HG03196 (cell line): ENCODE data around the gene INCENP.
"Not testable (repeated sequence)": the region's sequence is repeated elsewhere in the genome, so short reads cannot be mapped to it uniquely, and the experiment has no call there.

Experiments used
- ATAC-seq: cut with Tn5 transposase; IDR thresholded peaks from one replicate; pipeline ENCODE4 v1.9.1; 2021; ENCODE audit not compliant: unreplicated experiment

Gene INCENP

DNA sequence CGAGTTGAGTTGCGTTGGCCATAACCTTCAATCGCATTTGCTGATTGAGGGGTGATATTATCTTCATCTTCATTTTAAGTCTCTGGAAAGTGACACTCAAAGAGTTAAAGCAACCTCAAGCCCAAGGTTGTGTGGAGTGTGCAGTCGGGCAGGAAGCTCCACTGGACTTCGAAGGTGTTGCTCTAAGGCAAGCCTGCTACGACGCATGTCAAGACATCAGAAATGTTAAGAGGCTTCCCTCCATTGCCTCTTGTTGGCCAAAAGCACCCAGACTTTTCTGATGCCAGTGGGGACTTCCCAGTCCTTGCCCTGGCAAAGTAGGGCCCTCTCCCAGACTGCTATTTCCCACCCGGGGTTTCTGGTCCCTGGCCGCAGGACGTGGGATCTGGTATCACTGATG, 42.6 kb downstream of the INCENP start:
- no peak for ATAC-seq

DNA sequence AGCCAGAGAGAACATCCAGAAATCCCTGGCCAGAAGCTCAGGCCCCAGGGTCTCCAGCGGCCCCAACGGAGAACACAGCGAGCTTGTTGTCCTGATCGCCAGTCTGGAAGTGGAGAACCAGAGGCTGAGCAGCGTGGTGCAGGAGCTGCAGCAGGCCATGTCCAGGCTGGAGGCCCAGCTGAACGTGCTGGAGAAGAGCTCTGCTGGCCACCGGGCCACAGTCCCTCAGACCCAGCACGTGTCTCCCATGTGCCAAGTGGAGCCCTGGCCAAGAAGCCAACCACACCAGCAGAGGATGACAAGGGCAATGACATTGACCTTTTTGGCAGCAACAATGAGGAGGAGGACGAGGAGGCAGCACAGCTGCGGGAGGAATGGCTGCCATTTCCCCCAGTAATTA, 45.6 kb downstream of the INCENP start:
- ATAC-seq = no peak

- ATAC-seq = no peak
These were observed 46.1 kb downstream of the INCENP start for GRCh38 chr11:62169935-62170334.

DNA sequence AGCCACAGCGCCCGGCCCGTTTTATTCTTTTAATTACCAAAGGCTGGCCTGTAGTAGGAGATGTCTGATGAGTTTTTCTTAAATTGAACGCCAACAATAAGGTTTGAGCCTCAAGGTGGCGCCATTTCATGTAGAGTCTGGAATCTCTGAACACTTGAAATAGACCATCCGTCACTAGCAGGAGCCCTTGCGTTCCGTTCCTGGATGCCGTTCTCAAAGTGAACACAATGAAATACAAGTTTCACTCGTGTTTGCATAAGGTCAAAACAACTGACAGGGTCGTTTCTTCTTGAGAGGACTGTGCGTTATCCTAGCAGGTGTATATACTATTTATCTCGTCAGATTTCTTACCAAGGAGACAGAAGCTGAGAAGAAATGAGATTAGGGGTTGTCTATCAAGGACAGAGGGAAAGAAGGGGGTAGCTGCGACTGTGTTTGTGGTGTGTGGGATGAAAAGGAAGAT, 47.5 kb downstream of the INCENP start:
- no peak for ATAC-seq

DNA sequence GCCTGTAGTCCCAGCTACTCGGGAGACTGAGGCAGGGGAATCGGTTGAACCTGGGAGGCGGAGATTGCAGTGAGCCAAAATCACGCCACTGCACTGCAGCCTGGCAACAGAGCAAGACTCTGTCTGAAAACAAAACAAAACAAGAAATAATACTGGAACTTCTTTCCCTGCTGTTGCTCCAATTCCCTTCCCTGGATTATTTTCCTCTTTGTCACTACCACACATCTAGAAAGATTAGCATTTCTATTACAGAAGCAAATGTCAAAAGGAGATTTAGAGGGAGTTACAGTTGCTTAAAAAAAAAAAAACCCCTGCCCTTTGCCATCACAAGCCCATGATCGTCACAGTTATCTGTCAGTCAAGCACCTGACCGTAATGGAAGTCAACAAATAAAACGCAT, 48.5 kb downstream of the INCENP start:
- no peak for ATAC-seq

- no peak for ATAC-seq
These were observed 53.0 kb downstream of the INCENP start for GRCh38 chr11:62176766-62177165.

GRCh38 chr11:62179995-62180394, 56.2 kb downstream of the INCENP start:
- ATAC-seq = no peak

GRCh38 chr11:62181097-62181496, 57.3 kb downstream of the INCENP start:
- ATAC-seq = no peak

DNA sequence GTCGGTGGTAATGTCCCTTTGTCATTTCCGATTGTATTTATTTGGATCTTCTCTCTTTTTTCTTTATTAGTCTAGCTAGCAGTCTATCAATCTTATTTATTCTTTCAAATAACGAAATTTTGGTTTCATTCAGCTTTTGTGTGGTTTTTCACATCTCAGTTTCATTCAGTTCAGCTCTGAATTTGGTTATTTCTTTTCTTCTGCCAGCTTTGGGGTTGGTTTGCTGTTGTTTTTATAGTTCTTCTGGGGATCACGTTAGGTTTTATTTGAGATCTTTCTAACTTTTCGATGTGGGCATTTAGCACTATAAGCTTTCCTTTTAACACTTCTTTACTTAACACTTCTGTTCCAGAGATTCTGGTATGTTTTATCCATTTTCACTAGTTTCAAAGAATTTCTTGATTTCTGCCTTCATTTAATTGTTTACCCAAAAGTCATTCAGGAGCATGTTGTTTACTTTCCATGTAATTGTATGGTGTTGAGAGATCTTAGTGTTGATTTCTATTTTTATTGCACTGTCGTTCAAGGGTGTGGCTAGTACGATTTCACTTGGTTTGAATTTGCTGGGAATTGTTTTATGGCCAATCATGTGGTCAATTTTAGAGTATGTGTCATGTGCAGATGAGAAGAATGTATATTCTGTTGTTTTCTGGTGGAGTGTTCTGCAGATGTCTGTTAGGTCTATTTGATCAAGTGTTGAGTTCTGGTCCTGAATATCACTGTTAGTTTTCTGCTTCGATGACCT, 58.5 kb downstream of the INCENP start:
- ATAC-seq = no peak

DNA sequence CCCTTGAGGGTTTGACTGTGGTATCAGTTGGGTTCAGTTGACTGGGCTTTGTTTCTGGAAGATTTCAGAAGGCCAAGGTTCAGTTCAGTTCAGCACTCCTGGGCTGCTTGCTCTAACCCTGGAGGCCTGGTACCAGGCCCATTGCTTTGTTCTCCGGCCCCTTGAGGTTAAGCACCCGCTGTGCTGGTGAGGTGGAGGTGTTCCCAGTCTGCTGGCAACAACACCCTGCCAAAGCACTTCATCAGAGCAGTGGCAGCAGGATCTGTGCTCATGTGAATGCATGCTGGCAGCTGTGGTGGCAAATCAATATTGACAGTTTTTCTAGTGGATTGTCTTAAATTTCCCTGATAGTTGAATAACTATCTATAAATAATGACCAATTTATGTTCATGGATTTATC, 62.4 kb downstream of the INCENP start:
- no peak for ATAC-seq

DNA sequence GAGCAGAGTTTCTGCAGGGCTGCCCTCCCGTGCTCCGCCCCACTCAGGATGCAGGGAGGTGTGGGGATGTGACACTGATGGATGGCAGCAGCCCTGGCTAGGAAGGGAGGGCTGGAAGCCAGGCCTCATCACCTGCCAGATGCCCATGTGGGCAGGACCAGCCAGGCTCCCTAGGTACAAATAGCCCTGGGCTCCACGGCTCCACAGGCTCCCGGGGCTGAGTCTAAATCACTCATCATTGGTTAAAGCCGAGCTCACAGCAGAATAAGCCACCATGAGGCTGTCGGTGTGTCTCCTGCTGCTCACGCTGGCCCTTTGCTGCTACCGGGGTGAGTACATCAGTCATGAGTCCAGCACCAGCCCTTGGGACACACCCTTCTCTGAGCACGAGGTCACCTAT, 66.2 kb downstream of the INCENP start, which contains the start of gene SCGB1D1:
Gene SCGB1D1, plus strand, starts transcription at position 206 of the 400 bp plus-strand sequence. Its CDS starts 69 bp downstream, at position 275.
- ATAC-seq = no peak

GRCh38 chr11:62193952-62194351, 70.1 kb downstream of the INCENP start:
- no peak for ATAC-seq

GRCh38 chr11:62195010-62195409, 71.2 kb downstream of the INCENP start:
- not testable (repeated sequence) for ATAC-seq

GRCh38 chr11:62195945-62196344, 72.1 kb downstream of the INCENP start:
- no peak for ATAC-seq

DNA sequence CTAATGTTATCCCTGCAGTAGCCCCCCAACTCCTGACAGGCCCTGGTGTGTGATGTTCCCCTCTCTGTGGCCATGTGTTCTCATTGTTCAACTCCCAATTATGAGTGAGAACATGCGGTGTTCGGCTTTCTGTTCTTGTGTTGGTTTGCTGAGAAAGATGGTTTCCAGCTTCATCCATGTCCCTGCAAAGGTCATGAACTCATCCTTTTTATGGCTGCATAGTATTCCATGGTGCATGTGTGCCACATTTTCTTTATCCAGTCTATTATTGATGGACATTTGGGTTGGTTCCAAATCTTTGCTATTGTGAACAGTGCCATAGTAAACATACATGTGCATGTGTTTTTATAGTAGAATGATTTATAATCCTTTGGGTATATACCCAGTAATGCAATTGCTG, 73.6 kb downstream of the INCENP start:
- not testable (repeated sequence) for ATAC-seq

DNA sequence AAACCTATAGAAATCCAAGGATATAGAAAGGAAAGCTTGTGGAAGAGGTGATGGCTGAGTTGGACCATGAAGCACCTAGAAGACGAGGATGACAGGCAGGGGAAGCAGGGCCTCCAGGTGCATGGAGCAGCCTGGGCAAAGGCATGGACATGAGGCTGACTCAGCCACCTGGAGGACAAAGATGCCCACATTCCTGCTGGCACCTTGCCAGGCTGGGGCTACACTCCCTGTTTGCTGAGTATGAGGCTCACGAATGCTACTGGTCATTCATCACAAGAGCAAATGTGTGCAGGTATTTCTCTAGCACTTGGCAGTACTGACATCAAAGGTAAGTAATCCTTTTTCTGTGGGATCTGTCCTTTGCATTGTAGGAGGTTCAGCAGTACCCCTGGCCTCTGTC, 77.6 kb downstream of the INCENP start:
- ATAC-seq = no peak
